ENCODE results near the gene HNRNPH1.

HNRNPH1 gene

GRCh38 chr5:179621551-179622214 is 1.8 kb downstream of the HNRNPH1 start:
- no peak for DNase-seq

- DNase-seq, result no peak
These were observed 2.6 kb downstream of the HNRNPH1 start for GRCh38 chr5:179620703-179621350.

GRCh38 chr5:179620293-179620692 is 3.2 kb downstream of the HNRNPH1 start:
- DNase-seq, result no peak

GRCh38 chr5:179619776-179620175 is 3.7 kb downstream of the HNRNPH1 start:
- no peak for DNase-seq

- DNase-seq, result no peak
These were observed 4.4 kb downstream of the HNRNPH1 start for GRCh38 chr5:179618923-179619554.

- DNase-seq, result no peak
These were observed 5.5 kb downstream of the HNRNPH1 start for GRCh38 chr5:179617930-179618329.

GRCh38 chr5:179616002-179616594 is 7.4 kb downstream of the HNRNPH1 start:
- DNase-seq, result no peak

- DNase-seq, result no peak
These were observed 8.3 kb downstream of the HNRNPH1 start for GRCh38 chr5:179615203-179615602.

GRCh38 chr5:179614745-179615144 is 8.7 kb downstream of the HNRNPH1 start:
- no peak for DNase-seq

GRCh38 chr5:179613460-179614071 is 9.9 kb downstream of the HNRNPH1 start:
- no peak for DNase-seq

- DNase-seq, result no peak
These were observed 10.7 kb downstream of the HNRNPH1 start for GRCh38 chr5:179612577-179613459.

GRCh38 chr5:179610903-179611265 is 12.6 kb downstream of the HNRNPH1 start:
- no peak for DNase-seq

GRCh38 chr5:179610109-179610902 is 13.2 kb downstream of the HNRNPH1 start:
- DNase-seq, result no peak

GRCh38 chr5:179609834-179610108 is 13.7 kb downstream of the HNRNPH1 start:
- DNase-seq, result no peak

- DNase-seq, result peak; percentile 18
These were observed 15.3 kb downstream of the HNRNPH1 start for GRCh38 chr5:179608131-179608581.

- DNase-seq, result no peak
These were observed 16.1 kb downstream of the HNRNPH1 start for GRCh38 chr5:179607160-179607931.

GRCh38 chr5:179606910-179607159 is 16.6 kb downstream of the HNRNPH1 start:
- DNase-seq, result no peak

GRCh38 chr5:179606071-179606909 is 17.2 kb downstream of the HNRNPH1 start:
- DNase-seq, result no peak

- no peak for DNase-seq
These were observed 18.2 kb downstream of the HNRNPH1 start for GRCh38 chr5:179605026-179605833.

All from RPMI8226 (cell line).